GM20431 (cell line): Measurements from ENCODE around the gene ZNF536.
"Not testable (repeated sequence)": the region's sequence is repeated elsewhere in the genome, so short reads cannot be mapped to it uniquely, and the experiment has no call there.

ENCODE experiments used
- in situ Hi-C: fragments of 300-500 bp; cut with MseI, MboI; formaldehyde crosslinking; loops from one replicate; pipeline ENCODE4 v1.15.0; 2020; ENCODE audit warnings: low sequenced_read_pairs; ENCODE audit not compliant: unreplicated experiment

The ZNF536 gene

DNA sequence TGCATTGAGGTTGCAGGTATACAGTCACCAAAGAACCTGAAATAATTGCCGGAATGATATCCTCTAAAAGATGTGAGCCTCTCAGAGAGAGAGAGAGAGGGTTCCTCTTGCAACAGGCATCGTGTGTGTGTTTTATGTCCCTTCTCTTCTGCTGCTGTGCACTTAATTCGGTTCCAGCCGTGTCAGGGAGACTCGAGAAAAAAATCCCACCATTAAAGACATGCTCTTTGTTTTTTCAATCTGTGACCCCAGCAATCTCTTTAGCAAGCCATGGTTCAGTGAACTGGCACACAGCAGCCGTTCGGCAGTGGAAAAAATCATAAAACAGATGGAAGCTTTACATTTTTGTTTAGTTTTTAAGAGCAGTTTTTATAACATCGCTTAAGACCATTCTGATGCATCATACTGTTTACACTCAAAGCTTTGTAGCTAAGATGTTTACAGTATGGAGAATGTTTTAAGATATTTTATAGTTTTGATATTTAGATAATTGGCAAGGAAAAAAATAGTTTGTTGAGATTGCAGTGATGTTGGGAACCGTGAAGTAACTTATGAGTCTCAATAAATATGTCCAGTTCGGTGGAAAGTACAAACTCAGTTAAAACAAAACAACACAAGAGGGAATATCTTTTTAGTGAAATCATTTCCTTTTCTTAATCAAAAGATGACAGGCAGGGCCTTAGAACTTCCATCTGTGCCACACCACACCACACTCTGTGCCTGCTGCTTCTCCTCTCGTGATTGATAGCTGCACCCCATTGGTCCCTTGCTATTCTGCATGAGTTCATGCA is 31.2 kb upstream of the ZNF536 start:
- in situ Hi-C loops: no loop called here

- in situ Hi-C loops: no loop called here
Measured at GRCh38 chr19:30341611-30342201, 30.5 kb upstream of the ZNF536 start.

DNA sequence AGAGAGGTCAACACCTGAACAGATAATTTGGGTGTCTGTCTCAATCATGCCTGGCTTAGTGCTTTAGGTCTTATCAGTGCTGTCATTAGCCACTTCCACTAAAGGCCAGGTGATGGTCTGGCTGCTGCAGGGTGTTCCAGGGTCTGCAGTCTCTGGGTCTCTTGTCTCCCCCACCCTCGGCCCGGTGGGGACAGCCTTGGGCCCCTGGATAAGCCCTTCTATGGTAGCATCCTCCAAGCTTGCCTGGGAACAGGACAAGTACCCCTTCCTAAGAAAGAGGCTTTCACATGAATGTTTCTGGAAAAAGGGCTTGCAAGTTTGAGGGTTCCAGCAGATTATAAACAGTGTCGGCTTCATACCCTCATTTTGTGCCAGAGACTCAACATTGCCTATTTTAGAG is 29.3 kb upstream of the ZNF536 start:
- in situ Hi-C loops: no loop called here

DNA sequence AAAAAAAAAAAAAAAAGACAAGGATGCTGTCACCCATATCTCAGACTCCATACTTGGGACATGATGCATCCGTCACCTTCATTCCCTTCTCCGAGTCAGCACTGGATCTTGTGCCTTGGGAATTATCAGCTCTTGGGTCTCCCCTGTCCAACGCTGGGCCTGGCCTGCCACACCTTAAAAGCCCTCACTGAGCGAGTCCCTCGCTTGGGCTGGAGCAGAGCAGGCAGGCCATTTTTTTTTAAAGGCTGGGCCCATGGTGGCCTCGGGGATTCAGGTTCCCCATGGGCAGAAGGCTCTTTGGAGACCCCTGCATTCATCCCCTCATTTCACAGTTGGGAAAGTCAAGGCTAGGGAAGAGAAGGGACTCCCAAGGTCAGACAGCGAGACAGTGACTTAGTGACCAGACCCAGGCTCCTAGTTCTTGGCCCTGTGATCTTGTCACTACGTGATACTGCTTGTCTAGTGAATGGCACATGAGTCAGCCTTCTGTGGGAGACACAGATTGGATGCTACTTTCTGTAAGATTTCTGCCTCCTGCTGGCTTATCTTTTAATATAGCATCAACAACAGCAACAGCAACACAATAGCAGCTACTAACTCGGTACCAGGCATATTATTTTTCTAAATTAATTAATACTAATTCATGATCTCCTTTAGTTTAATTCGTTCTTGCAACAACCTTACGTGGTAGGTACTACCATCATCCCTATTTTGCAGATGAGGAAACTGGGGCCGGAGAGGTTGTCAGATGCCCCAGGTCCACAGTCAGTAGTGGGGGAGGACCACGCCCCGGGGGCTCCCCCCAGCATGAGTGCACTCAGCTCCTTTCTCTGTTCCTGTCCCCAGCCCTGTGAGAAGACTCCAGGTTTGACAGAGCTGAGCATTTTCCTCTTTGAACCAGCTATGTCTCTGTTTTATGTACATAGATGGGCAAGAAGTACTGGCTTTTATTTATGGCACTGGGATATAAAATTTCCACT is 27.4 kb upstream of the ZNF536 start:
- in situ Hi-C loops: no loop called here

- in situ Hi-C loops: no loop called here
Measured at GRCh38 chr19:30345686-30346085, 26.5 kb upstream of the ZNF536 start.

- in situ Hi-C loops: not testable (repeated sequence)
Measured at GRCh38 chr19:30346468-30346867, 25.7 kb upstream of the ZNF536 start.

DNA sequence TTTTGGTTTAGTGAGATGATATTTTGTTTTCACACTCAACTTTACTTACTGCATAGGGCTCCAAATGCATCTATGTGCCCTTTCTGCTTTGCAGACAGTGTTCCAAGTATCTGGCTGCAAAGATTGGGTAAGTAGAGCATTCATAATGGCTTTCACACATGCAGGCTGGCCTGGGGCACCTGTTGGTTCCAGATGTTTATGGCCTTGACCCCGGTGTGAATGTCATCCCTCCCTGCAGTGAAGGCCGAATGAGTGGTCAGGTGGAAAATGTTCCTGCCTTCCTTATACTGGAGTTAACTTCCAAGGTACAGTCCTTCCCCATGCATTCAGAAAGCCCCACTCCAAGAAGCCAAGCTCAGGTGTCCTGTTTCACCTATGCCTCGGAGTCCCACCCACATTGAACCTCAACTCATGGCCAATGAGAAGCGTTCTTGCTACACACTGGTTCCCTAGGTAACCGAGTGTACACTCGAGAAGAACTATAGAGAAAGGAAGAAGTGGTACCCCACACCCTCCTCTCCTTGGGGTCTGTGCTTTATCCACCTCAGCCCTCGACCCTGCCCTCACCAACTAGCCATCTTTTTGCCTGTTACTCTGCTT is 23.0 kb upstream of the ZNF536 start:
- in situ Hi-C loops: no loop called here

DNA sequence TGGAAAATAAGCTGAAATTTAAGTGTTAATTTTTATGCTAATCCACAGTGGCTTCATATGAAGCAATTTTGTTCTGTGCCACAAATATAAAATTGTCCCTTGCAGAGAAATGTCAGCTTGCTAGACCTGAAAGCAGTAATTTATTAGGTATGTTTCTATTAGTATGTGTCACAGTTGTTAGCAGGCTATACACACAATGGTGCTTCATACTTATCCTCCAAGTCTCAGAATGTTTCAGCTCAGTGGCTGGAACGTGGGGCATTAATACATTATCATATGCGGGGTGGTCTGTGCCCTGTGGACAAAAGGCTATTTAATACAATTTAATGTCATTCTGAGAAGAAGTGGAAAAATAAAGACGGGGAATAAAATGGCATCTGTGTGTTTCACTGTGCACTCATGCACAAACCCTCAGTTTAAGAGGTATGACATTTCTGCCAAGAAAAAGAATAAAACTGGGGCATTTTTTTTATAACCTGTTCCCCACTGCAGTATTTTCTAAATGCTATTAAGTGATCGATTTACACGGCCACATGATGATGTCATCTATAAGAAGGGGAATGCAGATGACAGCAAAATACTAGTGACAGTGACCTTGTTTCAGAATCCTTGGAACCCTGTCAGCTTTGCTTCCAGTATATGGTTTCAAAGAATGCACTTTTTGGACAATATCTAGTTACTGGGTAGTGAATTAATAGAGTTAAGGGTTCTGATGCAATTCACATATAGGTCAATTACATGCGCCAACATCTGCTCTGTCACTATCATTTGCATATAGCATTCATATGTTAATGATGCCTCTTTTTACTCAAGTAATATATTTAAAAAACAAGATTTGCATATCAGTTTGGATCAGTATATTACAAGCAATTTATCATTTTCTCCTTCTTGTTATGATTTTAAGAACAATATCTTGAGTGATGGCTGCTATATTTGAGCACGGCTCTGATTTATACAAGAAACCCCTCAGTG is 21.2 kb upstream of the ZNF536 start:
- in situ Hi-C loops: no loop called here

DNA sequence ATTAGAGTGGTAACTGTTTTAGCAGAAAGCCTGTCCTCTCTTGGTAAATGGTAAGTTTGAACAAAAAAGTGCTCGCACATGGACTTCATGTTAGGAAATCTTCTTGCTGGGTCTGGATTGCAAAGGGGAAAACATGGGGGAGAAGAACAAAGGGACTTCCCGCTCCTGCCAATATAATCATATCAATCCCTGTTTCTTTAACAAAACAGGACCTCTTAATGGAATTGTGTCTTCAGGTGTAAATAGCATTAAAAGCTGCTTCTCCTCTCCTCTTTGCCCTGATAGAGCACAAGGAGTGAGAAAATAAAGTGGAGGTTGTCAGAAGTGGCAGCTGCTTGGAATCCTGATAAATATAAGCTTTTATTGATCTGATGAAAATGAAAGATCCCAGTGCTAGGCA is 20.4 kb upstream of the ZNF536 start:
- in situ Hi-C loops: no loop called here

DNA sequence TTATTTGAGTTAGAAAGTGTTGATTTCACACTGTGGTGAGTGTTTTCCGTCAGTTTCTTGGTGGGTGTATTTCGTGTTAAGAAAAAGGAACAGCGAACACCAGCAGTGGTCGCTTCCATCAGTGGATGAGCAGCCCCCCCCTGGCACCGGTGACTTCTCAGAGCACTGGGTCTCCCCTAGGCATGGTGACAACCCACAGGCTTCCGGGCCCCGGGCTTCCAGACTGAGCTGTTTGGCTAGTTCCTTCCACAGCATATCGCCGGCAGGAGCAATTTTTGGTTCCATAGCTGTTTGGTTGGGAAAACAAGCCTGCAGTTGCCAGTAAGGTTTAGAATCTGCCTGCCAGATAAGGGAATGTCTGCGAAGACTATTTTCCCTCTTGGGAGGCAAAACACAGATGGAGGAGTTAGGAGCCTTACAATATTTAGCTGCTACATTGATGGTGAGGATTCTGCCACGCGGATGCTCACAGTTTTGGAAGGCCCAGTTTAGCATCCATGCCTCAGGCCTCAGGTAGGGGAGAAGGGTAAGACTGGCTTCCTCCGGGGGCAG is 18.7 kb upstream of the ZNF536 start:
- in situ Hi-C loops: no loop called here

GRCh38 chr19:30355586-30355985 is 16.6 kb upstream of the ZNF536 start:
- in situ Hi-C loops: no loop called here

DNA sequence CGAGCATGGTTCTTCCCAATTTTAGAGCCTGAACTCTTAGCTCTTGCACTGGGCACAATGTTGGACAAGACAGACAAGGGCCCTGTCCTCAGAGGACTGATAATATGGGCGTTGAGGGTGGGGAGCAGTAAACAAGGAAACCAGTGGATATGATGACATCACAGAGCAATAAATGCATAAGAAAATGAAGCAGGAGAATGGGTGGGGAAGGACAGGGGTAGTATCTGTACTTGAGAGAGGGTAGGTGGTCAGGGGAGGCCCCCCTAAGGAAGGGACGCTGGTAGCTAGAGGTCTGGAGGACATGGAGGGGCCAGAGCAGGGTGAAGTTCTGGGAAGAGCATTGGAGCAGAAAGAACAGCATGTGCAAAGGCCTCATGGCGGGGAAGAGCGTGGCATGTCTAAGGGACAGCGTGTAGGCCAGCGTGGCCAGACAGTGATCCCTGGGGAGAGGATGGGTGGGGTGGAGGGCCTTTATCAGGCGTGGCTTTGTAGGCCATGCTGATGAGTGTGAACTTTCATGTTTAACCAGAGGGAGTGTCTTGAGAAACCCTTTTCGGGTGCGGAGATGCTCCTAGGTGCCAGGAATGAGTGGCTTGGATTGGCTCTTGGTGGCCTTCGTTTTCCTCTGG is 15.1 kb upstream of the ZNF536 start:
- in situ Hi-C loops: no loop called here

DNA sequence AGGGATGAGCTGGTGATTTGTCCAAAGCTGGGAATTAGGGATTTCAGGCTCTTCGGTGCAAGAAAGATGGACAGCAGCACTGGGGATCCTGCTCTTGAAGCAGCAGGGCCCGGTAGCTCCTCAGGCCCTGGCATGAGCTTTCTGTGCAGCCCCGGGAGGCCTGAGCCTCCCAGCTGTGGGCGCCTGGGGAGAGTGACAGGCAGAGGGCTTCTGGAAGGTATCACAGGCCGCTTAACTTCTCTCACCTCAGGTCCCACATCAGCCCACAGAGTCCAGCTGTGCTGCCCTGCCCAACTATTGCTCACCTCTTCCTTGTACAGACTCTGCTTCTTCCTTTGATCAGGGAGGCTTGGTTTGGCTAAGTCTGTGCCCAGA is 14.6 kb upstream of the ZNF536 start:
- in situ Hi-C loops: no loop called here

DNA sequence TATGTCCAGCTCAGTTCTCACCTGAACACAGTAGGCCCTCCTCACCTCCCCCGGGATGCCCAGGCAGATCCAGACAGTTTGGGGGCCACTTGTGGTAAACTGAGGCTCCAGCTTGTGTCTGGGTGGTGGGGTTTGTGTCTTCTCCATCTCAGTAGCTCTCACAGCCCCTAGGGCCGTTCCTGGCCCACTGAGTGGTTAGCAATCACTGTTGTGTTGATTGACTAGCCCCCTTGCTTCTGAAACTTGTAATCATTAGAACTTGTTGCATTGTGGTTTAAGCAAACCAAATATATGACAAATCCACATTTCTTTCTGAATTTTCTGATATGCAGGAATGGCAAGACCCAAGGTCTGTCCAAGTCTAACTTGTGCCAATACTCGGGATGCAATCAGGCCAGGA is 13.9 kb upstream of the ZNF536 start:
- in situ Hi-C loops: no loop called here

GRCh38 chr19:30358821-30359580 is 13.2 kb upstream of the ZNF536 start:
- in situ Hi-C loops: no loop called here

- in situ Hi-C loops: no loop called here
Measured at GRCh38 chr19:30359936-30360335, 12.2 kb upstream of the ZNF536 start.

- in situ Hi-C loops: no loop called here
Measured at GRCh38 chr19:30360376-30361106, 11.6 kb upstream of the ZNF536 start.
